GM12865 (cell line): Measurements from ENCODE around the gene UHRF1.

Source experiments
- DNase-seq: peaks from one replicate; pipeline ENCODE4 v3.0.0; 2010; ENCODE audit warnings: low read depth
- H3K4me3 ChIP-seq: 2 replicates; pipeline ENCODE4 v1.5.1; 2011; ENCODE audit warnings: mild to moderate bottlenecking, low read depth, low read length, control low read depth
- CTCF ChIP-seq: IDR thresholded peaks from 2 replicates; pipeline ENCODE4 v1.5.1; 2011; ENCODE audit warnings: low read length, control low read depth, low read depth, inconsistent platforms; ENCODE audit not compliant: insufficient read depth; ENCODE audit errors: missing control alignments

The UHRF1 gene

GRCh38 chr19:4911786-4912672 is 2.7 kb downstream of the UHRF1 start:
- H3K4me3 ChIP-seq = peak overlapping the region; percentile 92
- peak; percentile 68 for TF ChIP-seq CTCF
- peak; percentile 74 for DNase-seq

GRCh38 chr19:4913996-4914735 is 4.9 kb downstream of the UHRF1 start:
- no peak overlapping the region; the same call in 1 of the 2 replicates for H3K4me3 ChIP-seq
- no peak for DNase-seq
- TF ChIP-seq CTCF = no peak

- peak; percentile 34 for DNase-seq
- H3K4me3 ChIP-seq = peak overlapping the region; percentile 68
- TF ChIP-seq CTCF = no peak
These were observed 5.6 kb downstream of the UHRF1 start for GRCh38 chr19:4914736-4915501.

- DNase-seq = peak; percentile 55
- H3K4me3 ChIP-seq = peak overlapping the region; percentile 68
- no peak for TF ChIP-seq CTCF
These were observed 7.2 kb downstream of the UHRF1 start for GRCh38 chr19:4916292-4917082.

GRCh38 chr19:4922530-4923275 is 13.4 kb downstream of the UHRF1 start:
- no peak overlapping the region for H3K4me3 ChIP-seq
- no peak for TF ChIP-seq CTCF
- DNase-seq = no peak
